Activated CD4-positive, alpha-beta T cell treated with anti-CD3 and anti-CD28 coated beads, Interleukin-2, amount 10 ng/mL, durations not matched to agents 7 days and 5 days (primary cell): ENCODE results near the gene HAUS1. TPM values are rescaled to one million over a fixed set of nuclear protein-coding genes. Genes with fewer than 3 reads are reported as not detected.
"Not testable (repeated sequence)": the region's sequence is repeated elsewhere in the genome, so short reads cannot be mapped to it uniquely, and the experiment has no call there.

Experiments used
- CTCF ChIA-PET: fragments of 350-600 bp; sonication (Branson Sonifier 250); formaldehyde crosslinking; loops from one replicate; lab custom pipeline; 2021; ENCODE audit warnings: antibody characterized with exemption; lab: Charles Lee
- POLR2A ChIA-PET: fragments of 350-600 bp; sonication (Branson Sonifier 250); formaldehyde crosslinking; loops from one replicate; lab custom pipeline; 2021; ENCODE audit warnings: antibody characterized with exemption; lab: Charles Lee
- DNase-seq: peaks from one replicate; pipeline ENCODE4 v3.0.0-alpha.2; 2020
- H3K27ac Mint-ChIP-seq: one replicate; pipeline ENCODE4 v1.8.0; 2021; ENCODE audit warnings: mild to moderate bottlenecking, moderate library complexity, mixed read lengths
- H3K27me3 Mint-ChIP-seq: one replicate; pipeline ENCODE4 v1.8.0; 2021; ENCODE audit warnings: mixed read lengths
- H3K36me3 Mint-ChIP-seq: one replicate; pipeline ENCODE4 v1.8.0; 2021; ENCODE audit warnings: low read depth, mixed read lengths
- H3K4me1 Mint-ChIP-seq: one replicate; pipeline ENCODE4 v1.8.0; 2021; ENCODE audit warnings: mixed read lengths
- H3K4me3 Mint-ChIP-seq: one replicate; pipeline ENCODE4 v1.8.0; 2021; ENCODE audit warnings: mild to moderate bottlenecking, moderate library complexity, mixed read lengths
- H3K9me3 Mint-ChIP-seq: one replicate; pipeline ENCODE4 v1.8.0; 2021; ENCODE audit warnings: mixed read lengths
- total RNA-seq, 2 experiments: library from RNA; stranded (reverse); gene quantifications; one replicate each; pipeline ENCODE4 v1.2.3, GENCODE V29; 2021

The HAUS1 gene
- total RNA-seq, 2 experiments from 2014 or later, result 57.9 to 58.5 TPM

- Mint-ChIP-seq H3K36me3 (peaks cover 23% of the 10 kb centered on the region), H3K4me3 (no peak overlapping the region), H3K9me3 (peaks cover 9% of the 10 kb centered on the region), H3K27ac (peak overlapping the region; percentile 60), H3K4me1 (peaks cover 61% of the 10 kb centered on the region), H3K27me3 (no peaks in the 10 kb centered on the region)
- ChIA-PET POLR2A (no interaction called here), CTCF (interaction anchor here (0.6 to 5.7 kb wide), 4 partner anchors 12 to 558 kb away, joined by 3 to 63 read pairs (median 11); a partner anchor contains a TSS)
- DNase-seq, result no peak
These were observed 57.7 kb downstream of the HAUS1 start for GRCh38 chr18:46161703-46162396.

- CTCF ChIA-PET, result interaction anchor here (5.7 kb wide), 1 partner anchor 11 kb away, joined by 63 read pairs; a partner anchor contains a TSS
- DNase-seq, result no peak
- Mint-ChIP-seq H3K27me3 (no peaks in the 10 kb centered on the region), H3K9me3 (peaks cover 4% of the 10 kb centered on the region), H3K4me1 (peaks cover 55% of the 10 kb centered on the region), H3K27ac (peak overlapping the region; percentile 3), H3K4me3 (no peak overlapping the region), H3K36me3 (peaks cover 18% of the 10 kb centered on the region)
- POLR2A ChIA-PET, result no interaction called here
These were observed 58.9 kb downstream of the HAUS1 start for GRCh38 chr18:46163091-46163490.

- peaks cover 53% of the 10 kb centered on the region for H3K4me1 Mint-ChIP-seq
- ChIA-PET POLR2A (interaction anchor here (1.1 kb wide), 1 partner anchor 9 kb away, joined by 5 read pairs; a partner anchor contains a TSS), CTCF (interaction anchor here (1.9 to 5.7 kb wide), 3 partner anchors 10 to 16 kb away, joined by 6 to 63 read pairs (median 7); a partner anchor contains a TSS)
- peaks cover 4% of the 10 kb centered on the region for H3K9me3 Mint-ChIP-seq
- H3K36me3 Mint-ChIP-seq, result peaks cover 16% of the 10 kb centered on the region
- H3K27ac Mint-ChIP-seq, result peak overlapping the region; percentile 6
- H3K4me3 Mint-ChIP-seq, result no peak overlapping the region
- DNase-seq, result no peak
- H3K27me3 Mint-ChIP-seq, result no peaks in the 10 kb centered on the region
These were observed 59.8 kb downstream of the HAUS1 start for GRCh38 chr18:46163941-46164499.

- POLR2A ChIA-PET, result interaction anchor here (1.1 kb wide), 1 partner anchor 9 kb away, joined by 5 read pairs; a partner anchor contains a TSS
- Mint-ChIP-seq H3K4me1 (peaks cover 57% of the 10 kb centered on the region), H3K36me3 (peaks cover 16% of the 10 kb centered on the region)
- not testable (repeated sequence) for H3K27me3 Mint-ChIP-seq, H3K9me3 Mint-ChIP-seq, DNase-seq, H3K4me3 Mint-ChIP-seq, H3K27ac Mint-ChIP-seq
- CTCF ChIA-PET, result interaction anchor here (1.0 to 5.7 kb wide), 5 partner anchors 9 to 477 kb away, joined by 3 to 63 read pairs (median 6); a partner anchor contains a TSS
These were observed 60.3 kb downstream of the HAUS1 start for GRCh38 chr18:46164502-46164901.

- H3K27me3 Mint-ChIP-seq, result no peaks in the 10 kb centered on the region
- POLR2A ChIA-PET, result interaction anchor here (1.1 kb wide), 1 partner anchor 8 kb away, joined by 5 read pairs; a partner anchor contains a TSS
These were observed 60.7 kb downstream of the HAUS1 start for GRCh38 chr18:46164920-46165319.

GRCh38 chr18:46166261-46166970 lies 62.2 kb downstream of the HAUS1 start:
- POLR2A ChIA-PET, result no interaction called here
- no peak overlapping the region for H3K4me3 Mint-ChIP-seq
- no peak for DNase-seq
- peaks cover 51% of the 10 kb centered on the region for H3K4me1 Mint-ChIP-seq
- H3K27ac Mint-ChIP-seq, result peak overlapping the region; percentile 83
- peaks cover 10% of the 10 kb centered on the region for H3K36me3 Mint-ChIP-seq
- peaks cover 3% of the 10 kb centered on the region for H3K9me3 Mint-ChIP-seq
- no peaks in the 10 kb centered on the region for H3K27me3 Mint-ChIP-seq
- CTCF ChIA-PET, result interaction anchor here (0.9 to 5.7 kb wide), 5 partner anchors 7 to 19 kb away, joined by 3 to 63 read pairs (median 3); a partner anchor contains a TSS

More at GRCh38 chr18:46164920-46165319, 60.7 kb downstream of the HAUS1 start:
- CTCF ChIA-PET, result interaction anchor here (1.0 to 5.7 kb wide), 5 partner anchors 9 to 476 kb away, joined by 3 to 63 read pairs (median 6); a partner anchor contains a TSS
- Mint-ChIP-seq H3K9me3 (peaks cover 4% of the 10 kb centered on the region), H3K4me1 (peaks cover 60% of the 10 kb centered on the region), H3K4me3 (no peak overlapping the region), H3K36me3 (peaks cover 16% of the 10 kb centered on the region), H3K27ac (no peak overlapping the region)
- no peak for DNase-seq

- Mint-ChIP-seq H3K27me3 (no peaks in the 10 kb centered on the region), H3K27ac (peak overlapping the region; percentile 92), H3K4me1 (peaks cover 54% of the 10 kb centered on the region), H3K36me3 (peaks cover 9% of the 10 kb centered on the region), H3K9me3 (peaks cover 3% of the 10 kb centered on the region), H3K4me3 (peak overlapping the region; percentile 39)
- peak; percentile 61 for DNase-seq
- CTCF ChIA-PET, result no interaction called here
- POLR2A ChIA-PET, result no interaction called here
These were observed 63.8 kb downstream of the HAUS1 start for GRCh38 chr18:46167971-46168370.

- peak overlapping the region; percentile 73 for H3K27ac Mint-ChIP-seq
- H3K27me3 Mint-ChIP-seq, result no peaks in the 10 kb centered on the region
- ChIA-PET POLR2A (interaction anchor here (0.6 kb wide), 1 partner anchor 81 kb away, joined by 3 read pairs; no protein-coding TSS in a partner anchor), CTCF (interaction anchor here (1.2 to 1.4 kb wide), 2 partner anchors 9 to 488 kb away, joined by 5 to 10 read pairs; no protein-coding TSS in a partner anchor)
- peaks cover 4% of the 10 kb centered on the region for H3K36me3 Mint-ChIP-seq
- H3K4me1 Mint-ChIP-seq, result peaks cover 47% of the 10 kb centered on the region
- no peak overlapping the region for H3K4me3 Mint-ChIP-seq
- no peak for DNase-seq
- H3K9me3 Mint-ChIP-seq, result no peaks in the 10 kb centered on the region
These were observed 65.3 kb downstream of the HAUS1 start for GRCh38 chr18:46169464-46169941.

- Mint-ChIP-seq H3K4me3 (no peak overlapping the region), H3K36me3 (peaks cover 17% of the 10 kb centered on the region), H3K4me1 (peaks cover 61% of the 10 kb centered on the region), H3K27me3 (no peaks in the 10 kb centered on the region), H3K9me3 (no peaks in the 10 kb centered on the region), H3K27ac (peak overlapping the region; percentile 0)
- no peak for DNase-seq
- ChIA-PET CTCF (interaction anchor here (4.3 kb wide), 1 partner anchor 8 kb away, joined by 63 read pairs; no protein-coding TSS in a partner anchor), POLR2A (no interaction called here)
These were observed 67.1 kb downstream of the HAUS1 start for GRCh38 chr18:46171331-46171730.

GRCh38 chr18:46173393-46174341 lies 69.5 kb downstream of the HAUS1 start:
- POLR2A ChIA-PET, result interaction anchor here (0.7 to 1.0 kb wide), 6 partner anchors 9 to 77 kb away, joined by 3 to 6 read pairs (median 4); no protein-coding TSS in a partner anchor
- CTCF ChIA-PET, result interaction anchor here (0.6 to 4.3 kb wide), 56 partner anchors 10 to 509 kb away, joined by 3 to 63 read pairs (median 4); partner anchors contain the start of gene LOXHD1
- peak overlapping the region; percentile 99 for H3K4me3 Mint-ChIP-seq
- H3K36me3 Mint-ChIP-seq, result peaks cover 28% of the 10 kb centered on the region
- peaks cover 59% of the 10 kb centered on the region for H3K4me1 Mint-ChIP-seq
- no peaks in the 10 kb centered on the region for H3K9me3 Mint-ChIP-seq
- peak; percentile 95 for DNase-seq
- H3K27me3 Mint-ChIP-seq, result no peaks in the 10 kb centered on the region
- peak overlapping the region; percentile 100 for H3K27ac Mint-ChIP-seq
